ENCODE results near the gene SGMS1. TPM values are rescaled to one million over a fixed set of nuclear protein-coding genes. Genes with fewer than 3 reads are reported as not detected.
"Not testable (repeated sequence)": the region's sequence is repeated elsewhere in the genome, so short reads cannot be mapped to it uniquely, and the experiment has no call there.

SGMS1 gene
- total RNA-seq, 1 donor: 61.2 TPM

GRCh38 chr10:50275650-50276235 is 348.0 kb downstream of the SGMS1 start:
- H3K4me3 ChIP-seq (ENCODE audit: low read depth, low read length): no peak overlapping the region
- TF ChIP-seq, protein P1, sequence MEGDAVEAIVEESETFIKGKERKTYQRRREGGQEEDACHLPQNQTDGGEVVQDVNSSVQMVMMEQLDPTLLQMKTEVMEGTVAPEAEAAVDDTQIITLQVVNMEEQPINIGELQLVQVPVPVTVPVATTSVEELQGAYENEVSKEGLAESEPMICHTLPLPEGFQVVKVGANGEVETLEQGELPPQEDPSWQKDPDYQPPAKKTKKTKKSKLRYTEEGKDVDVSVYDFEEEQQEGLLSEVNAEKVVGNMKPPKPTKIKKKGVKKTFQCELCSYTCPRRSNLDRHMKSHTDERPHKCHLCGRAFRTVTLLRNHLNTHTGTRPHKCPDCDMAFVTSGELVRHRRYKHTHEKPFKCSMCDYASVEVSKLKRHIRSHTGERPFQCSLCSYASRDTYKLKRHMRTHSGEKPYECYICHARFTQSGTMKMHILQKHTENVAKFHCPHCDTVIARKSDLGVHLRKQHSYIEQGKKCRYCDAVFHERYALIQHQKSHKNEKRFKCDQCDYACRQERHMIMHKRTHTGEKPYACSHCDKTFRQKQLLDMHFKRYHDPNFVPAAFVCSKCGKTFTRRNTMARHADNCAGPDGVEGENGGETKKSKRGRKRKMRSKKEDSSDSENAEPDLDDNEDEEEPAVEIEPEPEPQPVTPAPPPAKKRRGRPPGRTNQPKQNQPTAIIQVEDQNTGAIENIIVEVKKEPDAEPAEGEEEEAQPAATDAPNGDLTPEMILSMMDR (IDR thresholded peaks at IDR 0.05; ENCODE audit: insufficient read depth, low read length): peak; percentile 50
- DNase-seq (ENCODE audit: low read depth): peak; percentile 16

DNA sequence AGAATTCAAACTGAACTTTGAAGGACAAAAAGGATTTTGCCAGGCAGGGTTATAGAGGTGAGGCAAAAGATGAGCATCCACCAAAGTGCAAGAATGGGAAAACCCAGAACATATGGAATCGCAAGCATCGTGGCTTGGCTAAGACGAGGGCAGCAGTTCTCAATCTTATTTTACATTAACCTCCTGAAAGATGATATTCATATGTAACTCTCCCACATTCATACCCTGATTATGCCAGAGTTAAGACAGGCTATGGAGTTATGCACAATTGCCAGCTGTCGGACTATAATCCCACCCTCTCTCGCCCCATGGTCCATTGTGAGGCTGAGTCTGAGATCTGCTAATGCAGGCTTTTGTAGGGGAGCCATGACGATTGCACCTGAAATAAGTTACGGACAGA is 351.2 kb downstream of the SGMS1 start:
- TF ChIP-seq, protein P1 (IDR thresholded peaks at IDR 0.05; ENCODE audit: insufficient read depth, low read length): no peak
- no peak overlapping the region for H3K4me3 ChIP-seq (ENCODE audit: low read depth, low read length)

GRCh38 chr10:50271564-50272250 is 352.0 kb downstream of the SGMS1 start:
- no peak for DNase-seq (ENCODE audit: low read depth)
- no peak overlapping the region for H3K4me3 ChIP-seq (ENCODE audit: low read depth, low read length)
- TF ChIP-seq, protein P1 (IDR thresholded peaks at IDR 0.05; ENCODE audit: insufficient read depth, low read length): no peak

More for the DNA sequence above, 351.2 kb downstream of the SGMS1 start:
- no peak for DNase-seq (ENCODE audit: low read depth)

- DNase-seq (ENCODE audit: low read depth); H3K4me3 ChIP-seq (ENCODE audit: low read depth, low read length): not testable (repeated sequence)
Observed at GRCh38 chr10:50267877-50268276, 355.9 kb downstream of the SGMS1 start.

DNA sequence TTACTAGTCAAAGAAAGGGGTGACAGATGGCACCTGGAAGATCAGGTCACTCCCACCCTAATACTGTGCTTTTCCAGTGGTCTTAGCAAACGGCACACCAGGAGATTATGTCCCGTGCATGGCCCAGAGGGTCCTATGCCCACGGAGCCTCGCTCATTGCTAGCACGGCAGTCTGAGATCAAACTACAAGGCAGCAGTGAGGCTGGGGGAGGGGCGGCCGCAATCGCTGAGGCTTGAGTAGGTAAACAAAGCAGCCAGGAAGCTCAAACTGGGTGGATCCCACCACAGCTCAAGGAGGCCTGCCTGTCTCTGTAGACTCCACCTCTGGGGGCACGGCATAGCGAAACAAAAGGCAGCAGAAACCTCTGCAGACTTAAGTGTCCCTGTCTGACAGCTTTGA is 361.1 kb downstream of the SGMS1 start:
- not testable (repeated sequence) for DNase-seq (ENCODE audit: low read depth); H3K4me3 ChIP-seq (ENCODE audit: low read depth, low read length)

DNA sequence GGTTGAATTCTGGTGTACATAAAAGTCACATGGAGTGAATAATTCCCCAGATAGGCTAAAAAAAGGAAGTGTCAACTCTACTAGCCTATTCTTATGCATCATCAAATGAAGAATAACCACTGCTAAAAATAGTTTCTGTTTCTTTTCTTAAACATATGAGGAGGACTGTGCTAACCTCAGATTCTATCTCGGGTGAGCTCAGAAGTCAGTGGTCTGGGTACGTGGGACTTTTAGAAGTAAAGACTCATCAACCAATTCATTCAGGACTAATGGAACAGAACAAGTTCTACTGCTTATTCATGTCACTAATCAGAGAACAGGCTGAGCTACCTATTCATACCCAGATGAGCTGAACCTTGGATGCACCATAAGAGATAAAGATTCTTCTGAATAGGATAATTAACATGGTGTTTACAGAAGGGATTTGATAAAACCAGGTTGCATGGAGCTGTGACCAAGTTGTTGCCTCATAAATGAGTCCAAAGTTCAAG is 362.9 kb downstream of the SGMS1 start:
- DNase-seq (ENCODE audit: low read depth): no peak
- H3K4me3 ChIP-seq (ENCODE audit: low read depth, low read length): no peak overlapping the region
- TF ChIP-seq, protein P1 (IDR thresholded peaks at IDR 0.05; ENCODE audit: insufficient read depth, low read length): no peak

Small RNA genes within 50 kb of the gene (small RNA-seq; reads per million reads assigned to genes)
- gene RNU7-107P: not detected

Other genes with a start within 250 kb of the SGMS1 start
- 2.3 and 5.7 TPM in 2 replicates for gene ASAH2B, start 116.0 kb upstream of the SGMS1 start, total RNA-seq (ENCODE audit: low replicate concordance)

All from fibroblast of the aortic adventitia (primary cell).